ENCODE data around the gene AMOTL1.
"Not testable (repeated sequence)": the region's sequence is repeated elsewhere in the genome, so short reads cannot be mapped to it uniquely, and the experiment has no call there.

The AMOTL1 gene

DNA sequence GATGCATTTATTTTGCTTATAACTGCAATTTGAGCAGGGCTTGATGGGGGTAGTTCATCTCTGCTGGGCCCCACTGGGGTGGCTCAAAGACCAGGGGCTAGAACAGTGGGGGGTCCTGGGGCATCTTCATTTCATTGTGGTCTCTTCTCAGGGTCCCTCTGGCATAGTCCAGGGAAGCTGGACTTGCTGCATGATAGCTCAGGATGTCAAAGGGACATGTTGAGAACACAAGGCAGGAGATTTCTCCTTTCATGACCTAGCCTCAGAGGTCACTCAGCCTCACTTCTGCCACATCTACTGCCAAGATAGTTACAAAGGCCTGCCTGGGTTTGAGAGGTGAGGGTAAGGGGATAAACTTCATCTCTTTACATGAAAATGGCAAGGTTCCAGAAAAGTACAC is 115.7 kb downstream of the AMOTL1 start:
- no peak for DNase-seq (ENCODE audit: low spot score)

DNA sequence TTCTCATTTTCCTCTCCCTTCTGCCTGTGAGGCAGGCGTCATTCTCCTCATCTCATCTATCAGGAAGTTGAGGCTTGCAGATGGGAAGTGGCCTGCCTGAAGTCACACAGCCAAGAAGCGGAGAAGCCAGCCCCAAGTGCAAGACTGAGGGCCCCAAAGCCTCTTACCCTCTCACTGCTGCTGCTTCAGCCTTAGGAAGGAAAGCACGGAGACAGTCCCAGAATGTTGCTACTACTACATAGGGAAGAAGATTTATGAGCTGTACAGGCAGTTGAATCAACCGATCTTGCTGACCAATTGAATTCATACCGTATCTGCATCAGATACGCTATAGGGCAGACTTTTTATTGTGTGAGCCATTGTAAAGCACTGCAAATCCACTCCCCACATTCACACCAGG is 116.2 kb downstream of the AMOTL1 start:
- no peak for DNase-seq (ENCODE audit: low spot score)

DNA sequence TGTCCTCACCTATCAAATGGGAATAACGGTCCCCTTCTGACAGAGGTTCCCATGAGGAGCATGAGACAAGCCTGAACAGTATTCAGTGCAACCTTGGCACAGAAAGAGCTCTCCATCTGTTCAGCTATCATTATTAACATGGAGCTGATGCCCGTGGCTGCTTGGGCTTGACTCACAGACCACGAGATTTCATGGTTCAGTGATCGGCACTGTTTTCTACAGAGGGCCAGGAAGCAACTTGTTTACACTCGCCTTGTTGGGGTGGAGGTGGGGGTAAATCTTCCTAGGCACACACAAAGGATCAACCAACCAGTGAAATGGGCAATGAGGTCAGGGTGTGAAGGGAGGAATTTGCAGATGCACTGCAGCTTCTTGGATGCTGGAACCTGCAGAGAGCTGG is 117.0 kb downstream of the AMOTL1 start:
- peak; percentile 43 for DNase-seq (ENCODE audit: low spot score)

DNA sequence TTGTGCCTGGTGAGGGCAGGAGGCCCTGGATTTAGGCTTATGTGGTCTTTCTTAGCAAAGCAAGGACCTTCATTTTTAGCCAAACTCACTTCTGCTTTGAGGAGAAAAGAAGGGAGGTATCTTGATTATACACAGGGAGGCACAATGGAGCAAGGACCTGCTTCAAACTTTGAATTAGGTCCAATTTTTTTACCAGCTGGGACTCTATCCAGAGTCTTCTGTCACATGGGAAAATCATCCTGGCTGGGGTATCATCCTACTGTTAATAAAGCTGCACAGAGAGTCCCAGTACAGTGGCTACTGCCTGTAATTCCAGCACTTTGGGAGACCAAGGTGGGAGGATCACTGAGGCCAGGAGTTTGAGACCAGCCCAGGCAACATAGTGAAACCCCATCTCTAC is 117.4 kb downstream of the AMOTL1 start:
- no peak for DNase-seq (ENCODE audit: low spot score)

DNA sequence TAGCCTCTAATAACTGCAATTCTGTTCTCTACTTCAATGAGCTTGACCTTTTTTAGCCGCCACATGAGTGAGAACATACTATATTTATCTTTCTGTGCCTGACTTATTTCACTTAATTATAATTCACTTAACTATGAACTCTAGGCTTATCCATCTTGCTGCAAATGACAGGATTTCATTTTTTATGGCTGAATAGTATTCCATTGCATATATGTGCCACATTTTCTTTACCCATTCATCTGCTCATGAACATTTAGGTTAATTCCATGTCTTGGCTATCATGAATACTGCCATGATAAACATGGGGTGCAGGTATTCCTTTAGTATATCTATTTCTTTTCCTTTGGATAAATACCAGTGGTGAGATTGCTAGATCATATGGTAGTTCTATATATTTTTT is 120.0 kb downstream of the AMOTL1 start:
- no peak for DNase-seq (ENCODE audit: low spot score)

DNA sequence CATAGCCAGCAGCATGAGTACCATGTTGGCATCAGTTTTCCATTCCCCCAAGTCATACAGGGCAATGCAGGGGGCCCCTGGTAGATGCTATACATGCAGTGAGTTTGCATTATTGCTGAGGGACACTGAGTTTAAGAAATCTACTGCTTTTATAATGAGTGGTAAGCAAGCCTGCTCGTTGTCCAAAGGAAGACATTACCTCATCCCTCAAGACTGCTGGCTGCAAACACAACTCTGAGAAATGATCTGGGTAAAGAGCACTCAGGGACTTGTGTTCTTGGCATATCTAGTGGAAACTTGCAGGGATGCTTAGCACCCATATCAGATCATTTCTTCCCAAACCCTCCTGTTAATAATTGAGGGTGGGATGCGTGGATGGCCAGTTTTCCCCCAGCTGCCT is 127.3 kb downstream of the AMOTL1 start:
- DNase-seq (ENCODE audit: low spot score): no peak

DNA sequence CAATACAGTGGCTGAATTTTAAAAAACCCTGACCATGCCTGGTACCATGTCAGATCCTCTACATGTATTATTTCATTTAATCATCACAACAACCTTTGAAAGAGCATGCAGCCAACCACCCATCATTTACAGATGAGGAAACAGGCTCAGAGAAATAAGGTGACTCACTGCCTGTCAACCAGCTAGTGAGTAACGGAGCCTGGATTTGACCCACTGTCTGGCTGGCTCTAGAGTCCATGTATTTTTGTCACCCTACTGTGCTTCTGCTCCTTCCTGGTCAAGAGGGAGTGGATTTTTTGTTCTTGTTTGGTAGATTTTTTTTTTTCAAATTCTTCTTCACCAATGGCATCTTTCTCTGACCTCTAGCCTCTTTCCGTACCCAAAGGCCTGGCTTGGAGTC is 127.8 kb downstream of the AMOTL1 start:
- no peak for DNase-seq (ENCODE audit: low spot score)

DNA sequence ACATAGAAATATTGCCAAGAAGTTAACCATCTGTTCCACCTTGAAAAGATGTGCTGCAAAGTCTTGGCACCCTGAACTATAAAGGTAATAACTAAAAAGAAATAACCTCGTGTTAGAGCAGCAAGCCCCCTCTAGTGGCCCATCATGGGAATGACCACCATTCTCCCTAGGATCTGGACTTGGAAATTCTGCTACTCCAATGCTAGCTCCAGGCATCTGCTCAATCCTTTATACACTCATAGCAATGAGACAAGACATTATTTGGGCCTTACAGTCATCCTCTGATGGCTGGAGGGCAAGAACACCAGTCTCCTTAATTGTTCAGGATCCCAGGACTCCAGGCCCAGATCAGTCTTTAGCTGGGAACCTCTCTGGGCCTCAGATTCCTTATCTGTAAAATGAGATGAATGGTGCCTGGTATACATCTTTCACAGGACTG is 129.2 kb downstream of the AMOTL1 start:
- peak; percentile 56 for DNase-seq (ENCODE audit: low spot score)

DNA sequence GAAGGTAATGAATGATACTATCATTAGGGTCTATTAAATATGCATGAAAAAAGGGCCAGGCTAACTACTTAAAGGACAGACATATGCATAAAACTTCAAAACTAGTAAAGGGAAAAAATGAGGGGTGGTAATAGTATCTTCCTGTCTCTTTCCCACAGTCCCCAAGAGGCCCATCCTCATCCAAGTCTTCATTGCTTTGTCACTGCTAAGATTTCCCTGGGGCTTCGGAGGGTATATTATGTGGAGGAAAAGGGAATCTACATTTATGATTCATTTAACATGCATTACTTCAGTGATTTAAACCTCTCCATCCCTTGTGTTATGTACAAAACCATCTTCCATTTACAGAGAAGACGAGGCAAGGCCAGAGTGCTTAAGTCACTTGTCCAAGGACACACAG is 139.1 kb downstream of the AMOTL1 start:
- DNase-seq (ENCODE audit: low spot score): no peak

DNA sequence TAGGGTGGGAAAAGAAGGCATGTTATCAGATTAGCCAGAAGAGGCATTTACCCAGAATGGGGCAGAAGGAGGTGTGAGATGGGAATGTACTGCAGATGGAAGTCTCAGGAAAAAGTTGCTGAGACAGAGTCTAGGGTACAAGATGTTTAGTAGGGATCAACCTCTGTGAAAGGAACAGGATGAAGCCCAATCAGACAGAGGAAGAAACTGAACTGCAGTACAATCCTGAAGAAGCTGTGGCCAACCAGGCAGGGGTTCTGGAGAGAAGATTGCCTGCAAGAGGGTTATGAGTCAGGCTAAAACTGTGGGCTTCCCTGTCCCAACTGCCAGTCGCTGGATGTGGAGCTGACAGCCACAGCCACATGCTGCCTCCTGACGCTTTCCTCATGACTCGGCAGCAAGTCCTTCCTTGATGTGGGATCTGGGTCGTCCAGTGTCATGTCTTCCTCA is 141.2 kb downstream of the AMOTL1 start:
- no peak for DNase-seq (ENCODE audit: low spot score)

DNA sequence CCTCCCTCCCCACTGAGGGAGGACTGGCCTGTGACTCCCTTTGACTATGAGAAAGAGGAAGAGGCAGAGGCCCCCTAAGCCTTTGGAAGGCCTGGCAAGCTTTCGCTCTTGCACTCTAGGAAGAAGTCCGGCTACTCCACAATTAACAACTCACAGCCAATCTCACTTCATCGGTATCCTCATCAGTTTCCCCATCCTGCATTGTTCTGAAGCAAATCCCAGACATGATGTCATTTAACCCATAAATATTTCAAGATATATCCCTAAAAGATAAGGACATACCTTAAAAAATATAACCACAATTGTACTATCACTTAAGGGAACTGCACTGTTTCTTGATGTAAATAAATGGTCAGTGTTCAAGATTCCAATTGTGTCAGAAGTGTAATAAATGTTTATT is 142.1 kb downstream of the AMOTL1 start:
- no peak for DNase-seq (ENCODE audit: low spot score)

DNA sequence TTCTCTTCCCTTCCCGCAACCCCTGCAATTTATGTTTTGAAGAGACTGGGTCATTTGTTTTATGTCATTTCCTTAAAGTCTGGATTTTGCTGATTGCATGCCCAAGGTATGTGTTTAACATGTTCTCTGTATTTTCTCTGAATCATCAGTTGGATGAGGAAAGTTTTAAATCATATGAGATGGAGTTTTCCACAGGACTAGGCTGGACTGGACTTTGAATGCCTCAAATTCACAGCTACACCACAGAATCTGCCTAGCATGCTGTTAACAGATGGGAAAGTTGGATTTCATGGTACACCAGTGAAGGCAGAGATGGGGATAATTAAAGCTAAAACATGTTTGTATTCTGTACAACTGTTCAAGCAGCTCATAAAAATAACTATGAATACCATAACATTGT is 142.6 kb downstream of the AMOTL1 start:
- DNase-seq (ENCODE audit: low spot score): no peak

DNA sequence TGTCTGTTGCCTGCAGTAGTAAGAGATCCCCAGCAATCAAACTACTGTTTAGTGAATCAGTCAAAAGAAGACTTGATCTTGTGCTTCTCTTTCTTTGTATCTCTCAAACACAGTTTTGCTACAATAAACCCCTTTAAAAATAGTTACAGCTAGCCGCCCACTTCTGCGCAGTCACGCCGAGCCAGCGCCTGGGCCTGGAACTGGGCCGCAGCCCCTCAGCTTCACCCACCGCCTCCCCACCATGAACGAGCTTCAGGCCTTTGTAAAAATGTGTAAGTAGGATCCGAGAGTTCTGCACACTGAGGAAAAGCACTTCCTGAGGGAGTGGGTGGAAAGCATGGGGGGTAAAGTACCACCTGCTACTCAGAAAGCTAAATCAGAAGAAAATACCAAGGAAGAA is 144.7 kb downstream of the AMOTL1 start:
- no peak for DNase-seq (ENCODE audit: low spot score)

DNA sequence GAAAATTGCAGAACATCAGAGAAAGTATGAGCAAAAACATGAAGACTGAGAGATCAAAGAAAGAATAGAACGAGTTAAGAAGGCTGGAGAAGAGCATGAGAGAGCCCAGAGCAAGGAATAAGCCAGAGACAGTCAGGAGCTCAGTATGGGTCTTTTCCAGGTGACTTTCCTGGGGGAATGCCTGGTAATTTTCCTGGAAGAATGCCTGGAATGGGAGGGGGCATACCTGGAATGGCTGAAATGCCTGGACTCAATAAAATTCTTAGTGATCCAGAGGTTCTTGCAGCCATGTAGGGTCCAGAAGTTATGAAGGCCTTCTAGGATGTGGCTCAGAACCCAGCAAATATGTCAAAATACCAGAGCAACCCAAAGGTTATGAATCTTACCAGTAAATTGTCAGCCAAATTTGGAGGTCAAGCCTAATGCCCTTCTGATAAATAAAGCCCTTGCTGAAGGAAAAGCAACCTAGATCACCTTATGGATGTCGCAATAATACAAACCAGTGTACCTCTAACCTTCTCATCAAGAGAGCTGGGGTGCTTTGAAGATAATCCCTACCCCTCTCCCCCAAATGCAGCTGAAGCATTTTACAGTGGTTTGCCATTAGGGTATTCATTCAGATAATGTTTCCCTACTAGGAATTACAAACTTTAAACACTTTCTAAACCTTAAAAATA is 145.7 kb downstream of the AMOTL1 start:
- DNase-seq (ENCODE audit: low spot score): not testable (repeated sequence)

DNA sequence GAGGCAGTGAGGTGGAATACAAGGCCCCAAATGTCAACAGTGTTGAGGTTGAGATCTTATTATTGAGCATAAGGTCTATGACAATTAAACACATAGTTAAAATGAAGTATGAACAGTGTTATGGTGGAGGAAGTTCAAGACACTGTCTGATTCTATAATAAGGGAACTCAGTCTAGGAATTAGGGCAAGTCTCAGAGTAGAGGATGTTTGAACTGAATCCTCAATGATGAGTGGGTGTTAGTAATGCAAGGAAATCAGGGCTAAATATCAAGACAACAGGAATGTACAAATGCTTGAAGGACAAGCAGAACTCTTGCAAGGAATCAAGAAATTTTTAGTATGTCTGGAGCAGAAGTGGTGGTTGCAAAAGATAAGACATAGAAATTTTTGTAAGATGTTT is 152.2 kb downstream of the AMOTL1 start:
- no peak for DNase-seq (ENCODE audit: low spot score)

DNA sequence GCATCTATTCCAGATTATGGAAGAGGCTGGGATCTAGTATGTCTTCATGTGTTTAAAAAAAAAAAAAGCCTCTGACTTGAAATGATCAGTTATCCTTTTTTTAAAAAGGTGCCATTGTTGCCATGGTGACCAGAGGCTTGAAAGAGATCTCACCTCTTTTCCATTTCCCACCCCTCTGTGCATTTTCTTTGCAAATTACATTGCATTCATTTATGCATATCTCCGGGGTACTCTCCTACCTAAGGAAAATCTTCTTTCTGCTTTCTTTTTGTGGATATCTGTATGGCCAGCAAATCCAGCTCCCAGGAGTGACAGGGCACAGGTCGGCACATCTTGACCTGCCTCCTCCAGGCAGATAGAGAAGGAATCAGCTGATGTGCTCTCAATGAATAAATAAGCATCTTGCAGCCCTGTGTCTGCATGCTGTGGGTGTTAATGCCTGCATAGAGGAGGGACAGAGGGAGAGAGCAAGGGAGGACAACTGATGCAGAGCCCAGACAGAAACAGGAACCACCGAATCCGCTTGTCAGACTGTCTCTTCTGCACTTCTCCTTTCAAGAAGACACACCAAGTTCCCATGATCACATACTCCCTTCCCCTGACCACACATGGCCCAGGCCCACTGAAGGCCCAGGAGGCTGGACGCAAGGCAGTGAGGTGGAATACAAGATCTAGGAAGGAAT is 154.3 kb downstream of the AMOTL1 start:
- DNase-seq (ENCODE audit: low spot score): peak; percentile 4

DNA sequence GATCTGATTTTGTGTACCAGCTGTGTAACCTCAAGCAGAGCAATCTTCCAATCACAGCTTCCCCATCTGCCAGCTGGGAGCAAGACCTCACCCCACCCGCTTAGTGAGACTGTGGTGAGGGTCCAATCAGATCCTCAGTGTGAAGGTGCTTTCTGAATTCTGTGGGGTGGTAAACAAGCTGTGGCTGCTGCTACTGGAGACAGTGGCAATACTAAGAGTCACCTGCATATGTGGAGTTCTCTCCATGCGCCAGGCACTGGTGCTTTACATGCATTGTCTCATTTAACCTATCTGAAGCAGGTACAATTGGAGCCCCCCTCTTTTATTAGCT is 154.8 kb downstream of the AMOTL1 start:
- DNase-seq (ENCODE audit: low spot score): no peak

DNA sequence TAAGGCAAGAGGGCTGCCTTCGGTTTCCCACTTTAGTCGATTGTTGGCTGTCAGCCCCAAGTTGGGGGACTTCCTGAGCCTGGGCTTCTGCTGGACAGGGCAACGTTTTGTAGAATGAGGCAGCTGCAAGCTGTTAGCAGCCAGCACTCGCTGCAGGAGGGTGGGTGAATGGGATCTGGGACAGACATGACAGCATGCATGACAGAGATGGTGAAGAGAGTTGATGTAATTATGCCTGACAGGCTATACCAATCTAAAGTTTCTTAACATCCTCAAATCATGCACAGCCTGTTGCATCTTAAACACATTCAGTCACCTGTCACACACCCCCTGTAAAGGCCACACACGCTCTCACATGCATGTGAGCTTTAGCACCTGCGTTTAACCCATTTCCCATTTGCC is 156.0 kb downstream of the AMOTL1 start:
- DNase-seq (ENCODE audit: low spot score): no peak

DNA sequence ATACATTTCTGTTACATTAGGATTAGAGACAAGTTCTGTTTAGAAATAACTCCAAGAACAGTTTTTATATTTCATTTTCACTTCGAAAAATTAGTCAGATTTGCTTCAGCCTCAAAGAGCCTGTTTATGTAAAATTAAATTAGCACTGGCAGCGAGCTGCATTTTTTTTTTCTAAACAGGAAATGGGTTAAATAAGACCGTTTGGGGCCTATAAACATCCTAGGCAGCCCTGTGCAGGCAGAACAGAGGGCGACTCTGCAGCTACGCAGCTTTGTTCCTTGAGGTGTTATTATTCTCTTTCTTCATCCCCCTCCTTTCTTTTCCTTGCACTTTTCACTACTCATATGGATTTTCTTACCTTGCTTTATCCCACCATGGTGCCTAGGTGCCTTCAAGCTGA is 156.5 kb downstream of the AMOTL1 start:
- DNase-seq (ENCODE audit: low spot score): no peak

DNA sequence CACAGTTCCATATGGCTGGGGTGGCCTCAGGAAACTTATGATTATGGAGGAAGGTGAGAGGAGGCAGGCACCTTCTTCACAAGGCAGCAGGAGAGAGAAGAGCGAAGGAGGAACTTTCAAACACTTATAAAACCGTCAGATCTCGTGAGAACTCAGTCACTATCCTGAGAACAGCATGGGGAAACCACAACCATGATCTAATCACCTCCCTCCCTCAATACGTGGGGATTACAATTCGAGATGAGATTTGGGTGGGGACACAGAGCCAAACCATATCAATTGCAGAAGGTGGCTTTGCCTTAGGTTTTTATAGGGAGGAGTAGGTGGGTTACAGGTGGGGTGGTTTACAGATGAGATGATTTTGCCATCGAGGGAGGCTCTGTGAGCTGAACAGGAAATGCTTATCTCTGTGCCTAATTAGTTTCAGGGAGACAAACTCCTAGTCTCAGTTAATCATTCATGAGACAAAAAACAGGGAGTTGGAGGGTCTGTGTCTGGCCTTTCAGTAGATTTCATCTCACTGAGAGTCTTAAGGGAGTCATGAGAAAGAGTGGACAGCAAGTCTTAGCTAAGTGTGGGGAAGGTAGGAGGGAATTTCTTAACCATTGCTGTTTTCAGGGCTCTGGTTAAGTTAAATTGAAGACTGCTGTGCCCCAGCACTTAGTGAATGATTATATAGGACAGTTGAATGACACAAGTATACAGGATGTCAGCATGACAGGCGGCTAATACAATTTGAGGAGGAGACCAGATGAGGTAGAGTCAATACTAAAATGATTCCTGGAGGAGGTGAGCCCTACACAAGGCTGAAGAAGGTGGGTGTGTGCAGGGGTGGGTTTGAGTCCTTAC is 157.5 kb downstream of the AMOTL1 start:
- no peak for DNase-seq (ENCODE audit: low spot score)

DNA sequence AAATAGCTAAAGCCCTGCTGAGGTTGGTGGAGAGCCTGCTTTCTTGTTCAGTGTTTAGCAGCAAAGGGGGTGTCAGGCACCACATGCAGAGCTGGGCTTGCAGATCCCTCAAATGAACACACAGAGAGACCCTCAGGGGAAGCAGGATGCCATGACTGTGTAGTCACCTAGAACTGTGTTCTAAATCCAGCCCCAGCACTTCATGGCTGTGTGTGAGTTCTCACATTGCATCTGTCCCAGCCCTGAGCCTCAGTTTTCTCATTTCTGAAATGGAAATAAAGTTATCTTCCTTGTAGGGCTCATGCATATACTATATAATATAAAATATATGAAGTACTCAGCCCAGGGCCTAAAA is 158.1 kb downstream of the AMOTL1 start:
- DNase-seq (ENCODE audit: low spot score): no peak
